GM19328 (cell line): Measurements from ENCODE around the gene RIMS4.

Experiments
- ATAC-seq: cut with Tn5 transposase; IDR thresholded peaks from one replicate; pipeline ENCODE4 v1.9.1; 2021; ENCODE audit warnings: mild to moderate bottlenecking, moderate library complexity; ENCODE audit not compliant: unreplicated experiment

The RIMS4 gene

DNA sequence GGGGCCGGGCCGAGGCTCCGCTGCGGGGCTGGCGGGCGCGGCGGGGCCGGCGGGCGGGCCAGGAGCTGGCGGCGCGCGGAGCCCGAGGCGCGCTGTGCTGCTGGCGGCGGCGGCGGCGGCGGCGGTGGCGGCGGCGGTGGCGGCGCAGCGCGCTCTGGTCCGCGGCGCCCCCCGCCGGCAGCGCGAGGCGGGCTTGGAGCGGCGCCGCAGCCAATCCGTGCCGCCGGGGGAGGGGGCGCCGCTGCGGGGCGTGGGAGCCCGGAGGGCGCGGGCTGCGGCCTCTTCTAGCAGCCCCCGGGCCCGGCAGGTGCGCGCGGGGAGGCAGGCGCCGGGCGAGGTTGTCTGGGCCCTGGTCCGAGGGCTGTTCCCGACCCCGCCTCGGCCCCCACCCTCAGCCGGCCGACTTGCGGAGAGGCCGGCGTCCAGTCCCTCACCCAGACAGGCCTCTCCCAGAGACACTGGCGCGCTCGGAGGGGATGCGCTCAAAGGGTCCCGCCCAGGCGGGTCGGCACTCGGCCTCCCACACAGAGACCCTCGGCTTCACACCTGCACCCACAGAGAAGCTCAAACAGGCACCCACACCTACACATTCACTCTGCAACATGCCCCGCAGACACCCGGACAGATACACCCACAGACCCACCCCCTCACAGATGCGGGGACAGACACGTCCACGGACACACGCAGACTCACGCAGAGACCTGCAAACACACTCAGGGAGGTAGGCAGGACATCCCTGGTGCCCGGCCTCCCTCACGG lies at the start of gene RIMS4:
Gene RIMS4, minus strand, starts transcription at position 156 of the 759 bp plus-strand sequence. CDS start 275 bp downstream, outside the sequence.
- ATAC-seq, result no peak

- ATAC-seq, result no peak
Observed at GRCh38 chr20:44858606-44859360, 48.4 kb upstream of the RIMS4 start.

- no peak for ATAC-seq
Observed at GRCh38 chr20:44856856-44857448, 46.6 kb upstream of the RIMS4 start.

GRCh38 chr20:44856442-44856841 lies 46.1 kb upstream of the RIMS4 start:
- ATAC-seq, result no peak

DNA sequence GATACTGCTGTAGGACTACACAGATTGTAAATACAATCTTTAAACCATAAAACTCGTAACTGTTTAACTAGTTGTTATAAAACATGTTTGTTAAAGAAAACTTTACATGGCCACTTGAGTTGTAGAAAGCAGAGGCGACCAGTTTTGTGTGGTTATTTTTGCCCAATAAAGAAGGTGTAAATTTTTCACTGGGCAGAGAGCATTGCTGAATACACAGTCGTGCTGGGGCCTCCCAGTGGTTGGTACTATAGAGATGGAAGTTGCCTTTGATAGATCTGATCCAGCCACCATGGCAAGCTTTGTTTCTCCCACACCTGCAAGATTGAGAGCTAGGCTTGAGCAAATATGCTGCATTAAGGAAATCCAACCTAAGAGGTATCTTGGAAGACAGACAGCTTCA lies 41.2 kb upstream of the RIMS4 start:
- no peak for ATAC-seq

- ATAC-seq, result no peak
Observed at GRCh38 chr20:44850837-44851236, 40.5 kb upstream of the RIMS4 start.

GRCh38 chr20:44850272-44850671 lies 39.9 kb upstream of the RIMS4 start:
- ATAC-seq, result no peak

DNA sequence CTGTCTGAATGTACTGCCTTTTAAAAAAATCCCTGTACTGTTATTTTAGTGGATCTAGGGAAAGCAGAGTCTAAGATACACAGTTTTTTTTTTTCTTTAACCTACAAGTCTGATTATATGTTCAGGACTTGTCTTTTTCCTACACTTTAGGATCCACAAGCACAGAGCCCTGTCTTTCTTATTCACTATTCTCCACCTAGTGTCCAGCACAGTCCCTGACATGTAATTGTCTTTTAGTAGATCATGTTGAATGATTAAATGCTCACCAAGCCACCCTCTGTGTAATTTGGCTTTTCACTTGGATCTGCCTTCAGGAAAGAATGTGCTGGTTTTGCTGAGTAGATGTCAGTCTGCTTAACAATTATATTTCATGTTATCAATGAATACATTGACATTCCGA lies 39.4 kb upstream of the RIMS4 start:
- no peak for ATAC-seq

DNA sequence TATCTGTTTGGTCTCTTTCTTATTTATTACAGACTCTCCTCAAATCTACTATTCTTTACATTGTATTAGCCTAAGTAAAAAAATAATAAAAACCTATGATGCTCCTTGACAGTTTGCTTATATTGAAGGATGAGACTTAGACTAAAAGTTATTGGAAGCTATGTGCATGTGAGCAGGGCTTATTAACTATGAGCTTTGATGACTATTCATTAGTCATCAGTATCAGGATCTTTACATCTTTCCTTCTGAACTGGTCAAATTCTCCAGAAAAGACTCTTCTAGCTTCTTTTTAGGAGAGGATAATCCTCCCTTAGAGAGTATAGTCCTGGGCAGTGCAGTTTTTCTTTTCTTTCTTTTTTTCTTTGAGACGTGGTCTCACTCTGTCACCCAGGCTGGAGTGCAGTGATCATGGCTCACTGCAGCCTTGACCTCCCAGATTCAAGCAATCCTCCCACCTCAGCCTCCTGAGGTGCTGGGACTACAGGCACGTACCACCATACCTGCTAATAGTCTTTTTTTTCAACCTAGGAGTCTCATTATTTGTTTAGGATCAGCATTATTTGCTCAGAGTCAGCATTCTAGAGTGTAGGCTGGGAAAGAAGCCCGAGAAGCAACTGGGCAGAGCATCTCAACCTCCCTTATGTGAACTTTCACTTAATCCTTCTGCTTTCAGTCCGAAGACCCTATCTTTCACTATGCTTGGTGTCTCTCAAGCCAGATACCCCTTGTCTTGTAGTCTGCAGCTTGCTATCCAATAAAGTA lies 38.1 kb upstream of the RIMS4 start:
- no peak for ATAC-seq

- ATAC-seq, result no peak
Observed at GRCh38 chr20:44843876-44844275, 33.5 kb upstream of the RIMS4 start.

DNA sequence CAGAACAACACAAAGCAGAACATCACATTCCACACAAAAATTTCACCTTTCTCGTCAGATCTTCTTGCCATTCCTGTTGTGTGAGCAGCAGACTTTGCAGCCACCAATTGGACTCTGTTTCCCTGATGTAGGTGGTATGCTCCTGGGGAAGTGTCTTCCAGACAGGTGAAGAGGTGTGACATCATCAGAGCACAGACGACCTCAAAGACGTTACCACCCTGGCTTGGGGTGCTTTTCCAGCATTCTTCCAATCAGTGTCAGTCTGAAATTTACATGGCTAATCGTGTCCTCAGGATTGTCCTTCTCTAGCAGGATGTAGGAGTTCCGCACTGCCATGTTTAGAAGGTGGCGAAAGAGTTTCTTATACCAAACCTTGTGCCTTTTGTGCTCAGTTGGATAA lies 31.6 kb upstream of the RIMS4 start:
- ATAC-seq, result no peak

DNA sequence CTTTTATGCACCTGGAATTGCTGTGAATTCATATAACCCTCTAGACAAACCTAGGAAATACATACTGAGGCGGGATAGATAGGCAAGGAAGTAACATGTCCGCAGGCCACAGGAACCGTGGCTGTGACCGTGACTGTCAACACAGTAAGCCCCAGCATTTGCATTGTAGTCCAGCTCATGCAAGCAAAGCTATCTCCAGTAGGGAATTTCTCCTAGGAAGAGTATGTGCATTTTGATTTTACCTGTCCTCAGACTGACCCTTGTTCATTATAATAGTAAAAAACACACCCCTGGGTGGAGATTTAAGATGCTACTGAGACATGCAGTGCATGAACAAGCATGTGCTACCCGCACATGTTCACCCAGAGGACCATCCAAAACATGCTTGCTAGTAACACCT lies 30.5 kb upstream of the RIMS4 start:
- ATAC-seq, result no peak

GRCh38 chr20:44839481-44839880 lies 29.1 kb upstream of the RIMS4 start:
- ATAC-seq, result no peak

DNA sequence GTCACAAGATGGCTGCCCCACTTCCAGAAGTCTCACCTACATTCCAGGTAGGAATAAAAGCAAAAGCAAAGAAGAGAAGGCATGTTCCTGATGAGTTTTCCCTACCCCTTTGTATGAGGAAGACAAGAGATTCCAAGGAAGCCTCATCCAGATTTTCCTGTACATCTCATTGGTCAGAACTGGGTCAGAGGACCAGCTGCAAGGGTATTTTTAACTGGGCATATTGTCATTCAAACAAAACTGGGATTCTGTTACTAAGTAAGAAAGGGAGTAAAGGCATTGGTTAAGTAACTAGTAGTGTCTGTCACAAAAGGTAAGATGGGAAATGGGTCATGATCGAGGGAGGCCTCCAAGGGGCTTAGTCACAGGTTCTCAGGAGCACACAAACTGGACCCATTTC lies 28.2 kb upstream of the RIMS4 start:
- ATAC-seq, result no peak

DNA sequence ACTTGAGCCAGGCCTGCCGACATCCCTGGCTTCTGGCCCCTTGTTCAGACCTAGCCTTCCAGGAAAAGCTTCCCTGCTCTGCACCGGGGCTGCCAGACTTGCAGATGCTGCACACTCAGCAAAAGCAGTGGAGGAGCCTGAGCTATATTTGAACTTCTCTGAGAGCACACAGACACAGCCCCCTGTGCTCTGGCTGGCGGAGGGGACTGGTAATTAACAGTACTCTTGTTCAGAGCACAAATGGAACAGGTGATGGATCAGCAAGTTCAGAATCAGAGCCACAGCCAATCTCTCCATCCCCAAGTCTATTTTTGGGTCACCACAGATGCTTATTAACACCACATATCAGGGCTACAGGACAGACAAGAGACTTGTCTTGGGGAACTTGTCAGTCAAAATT lies 27.6 kb upstream of the RIMS4 start:
- ATAC-seq, result no peak

- ATAC-seq, result no peak
Observed at GRCh38 chr20:44836601-44837120, 26.3 kb upstream of the RIMS4 start.

DNA sequence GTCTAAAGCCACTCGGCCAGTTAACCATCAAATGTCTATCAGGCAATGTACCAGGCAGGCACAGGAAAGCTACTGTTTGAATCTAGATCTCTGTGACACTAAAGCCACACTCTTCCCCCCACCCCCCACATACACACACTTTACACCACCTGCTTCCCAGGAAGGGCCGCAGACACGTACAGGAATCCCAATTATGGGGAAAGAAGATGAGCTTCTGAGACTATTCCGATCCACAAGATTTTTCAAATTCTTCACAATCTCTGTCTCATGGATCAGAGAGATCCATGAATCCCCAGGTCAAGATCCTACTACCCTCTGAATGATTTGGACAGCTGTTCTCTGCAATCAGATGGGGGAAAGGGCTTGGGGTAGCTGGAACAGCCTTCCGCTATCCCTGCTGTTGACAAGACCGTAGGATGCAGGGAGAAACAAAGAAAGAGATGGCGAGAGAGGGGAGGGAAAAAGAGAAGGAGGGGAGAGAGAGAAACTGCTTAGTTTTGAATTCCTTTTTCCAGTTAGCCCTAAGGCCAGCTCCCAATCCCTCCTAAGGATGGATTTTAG lies 25.4 kb upstream of the RIMS4 start:
- ATAC-seq, result no peak

DNA sequence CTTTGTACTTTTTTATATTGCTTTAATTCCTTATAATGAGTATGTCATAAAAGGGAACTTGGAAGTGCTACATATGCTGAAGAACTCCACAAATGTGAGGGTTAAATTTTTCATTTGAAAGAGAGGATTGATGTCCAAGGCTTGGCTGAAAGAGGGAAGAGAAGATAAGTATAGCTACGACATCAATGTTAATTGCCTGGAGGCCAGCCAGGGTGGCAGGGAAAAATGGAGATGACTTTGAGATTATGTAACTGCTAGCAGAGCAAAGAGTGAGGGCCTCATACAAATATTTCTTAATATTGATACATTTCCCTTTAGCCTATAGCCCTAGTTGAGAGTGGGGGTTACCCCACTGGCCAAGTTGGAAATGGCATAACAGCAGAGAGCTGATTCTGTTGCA lies 24.8 kb upstream of the RIMS4 start:
- no peak for ATAC-seq

DNA sequence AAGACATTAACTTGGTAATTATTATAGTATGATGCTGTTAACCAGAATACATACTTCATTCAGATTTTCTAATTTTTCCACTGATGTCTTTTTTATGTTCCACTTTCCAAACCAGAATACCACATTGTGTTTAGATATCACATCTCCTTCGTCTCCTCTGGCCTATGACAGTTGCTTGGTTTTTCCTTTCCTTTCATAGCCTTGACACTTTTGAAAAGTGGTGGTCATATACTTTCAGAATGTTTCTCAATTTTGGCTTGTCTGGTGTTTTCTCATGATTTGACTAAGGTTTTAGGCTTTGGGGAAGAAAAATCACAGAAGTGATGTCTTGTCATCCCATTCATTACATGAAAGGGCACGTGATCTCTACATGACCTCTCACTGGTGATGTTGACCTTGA lies 24.3 kb upstream of the RIMS4 start:
- ATAC-seq, result no peak

DNA sequence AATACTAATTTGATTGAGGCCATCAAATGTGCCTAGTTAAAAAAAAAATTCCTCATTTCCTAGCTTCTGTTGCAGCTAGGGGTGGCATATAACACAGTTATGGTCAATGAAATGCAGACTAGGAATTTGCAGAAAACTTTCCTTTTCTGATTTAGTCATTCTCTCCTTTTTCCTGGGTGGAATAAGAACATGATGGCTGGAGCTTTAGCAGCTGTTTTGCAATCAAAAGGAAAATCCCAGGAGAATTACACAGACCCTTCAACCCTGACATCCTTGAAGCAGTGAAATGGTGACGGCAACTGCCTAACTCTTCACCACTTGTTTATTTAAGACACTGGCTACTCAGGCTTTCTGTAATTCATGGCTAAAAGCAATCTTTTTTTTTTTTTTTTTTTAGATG lies 23.1 kb upstream of the RIMS4 start:
- ATAC-seq, result no peak

GRCh38 chr20:44832724-44833123 lies 22.4 kb upstream of the RIMS4 start:
- ATAC-seq, result no peak
